DMS 273 (cell line): Measurements from ENCODE around the gene FAM240A.

ENCODE experiments used
- DNase-seq: peaks from one replicate; lab custom pipeline; 2025; ENCODE audit not compliant: unreplicated experiment; lab: John Stamatoyannopoulos, UW

FAM240A gene

GRCh38 chr3:46661776-46662766, 49.7 kb downstream of the FAM240A start:
- no peak for DNase-seq

- DNase-seq = peak; percentile 15
Measured at GRCh38 chr3:46662771-46663551, 50.6 kb downstream of the FAM240A start.

GRCh38 chr3:46663591-46664135, 51.3 kb downstream of the FAM240A start:
- DNase-seq = peak; percentile 40

GRCh38 chr3:46664188-46664970, 52.1 kb downstream of the FAM240A start:
- no peak for DNase-seq

GRCh38 chr3:46664971-46665762, 52.8 kb downstream of the FAM240A start:
- DNase-seq = no peak

- DNase-seq = no peak
Measured at GRCh38 chr3:46665763-46666452, 53.6 kb downstream of the FAM240A start.

- no peak for DNase-seq
Measured at GRCh38 chr3:46666453-46666845, 54.1 kb downstream of the FAM240A start.

GRCh38 chr3:46667061-46667621, 54.8 kb downstream of the FAM240A start:
- no peak for DNase-seq

GRCh38 chr3:46667657-46668056, 55.3 kb downstream of the FAM240A start:
- no peak for DNase-seq

GRCh38 chr3:46668116-46668515, 55.8 kb downstream of the FAM240A start:
- no peak for DNase-seq

- no peak for DNase-seq
Measured at GRCh38 chr3:46668591-46668990, 56.3 kb downstream of the FAM240A start.

- no peak for DNase-seq
Measured at GRCh38 chr3:46669191-46669999, 57.1 kb downstream of the FAM240A start.

GRCh38 chr3:46670000-46670890, 57.9 kb downstream of the FAM240A start:
- no peak for DNase-seq

GRCh38 chr3:46670891-46671427, 58.6 kb downstream of the FAM240A start:
- no peak for DNase-seq

- no peak for DNase-seq
Measured at GRCh38 chr3:46671541-46672348, 59.4 kb downstream of the FAM240A start.

- no peak for DNase-seq
Measured at GRCh38 chr3:46672349-46672695, 60.0 kb downstream of the FAM240A start.
